Measurements from ENCODE around the gene TCF7L1.

DNA sequence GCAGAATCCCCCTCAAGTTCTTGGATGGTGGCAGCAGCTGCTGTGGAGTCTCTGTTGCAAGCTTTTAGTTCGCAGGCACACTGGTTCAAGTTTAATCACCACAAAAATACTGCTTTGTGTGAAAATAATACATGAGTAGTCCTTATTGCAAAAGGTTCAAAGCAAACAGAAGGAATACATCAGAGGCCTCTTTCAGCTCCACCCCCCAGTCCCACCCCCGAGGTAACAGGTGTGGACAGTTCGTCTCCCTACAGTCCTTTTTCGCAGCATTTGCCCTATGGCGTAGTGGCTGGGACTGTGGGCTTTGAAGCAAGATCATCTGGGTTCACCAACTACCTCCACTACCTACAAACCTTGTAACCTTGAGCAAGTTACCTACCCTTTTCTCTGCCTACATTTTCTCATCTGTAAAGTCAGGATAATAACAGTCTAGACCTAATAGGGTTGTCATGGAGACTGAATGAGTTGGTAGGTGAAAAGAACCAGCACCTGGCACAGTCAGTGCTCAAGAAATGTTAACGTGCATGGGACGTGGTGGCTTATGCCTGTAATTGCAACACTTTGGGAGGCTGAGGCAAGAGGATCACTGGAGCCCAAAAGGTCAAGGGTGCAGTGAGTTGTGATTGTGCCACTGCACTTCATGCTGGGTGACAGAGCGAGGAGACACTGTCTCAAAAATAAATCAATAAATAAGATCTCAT is 61.7 kb downstream of the TCF7L1 start:
- TF ChIP-seq, protein P1, sequence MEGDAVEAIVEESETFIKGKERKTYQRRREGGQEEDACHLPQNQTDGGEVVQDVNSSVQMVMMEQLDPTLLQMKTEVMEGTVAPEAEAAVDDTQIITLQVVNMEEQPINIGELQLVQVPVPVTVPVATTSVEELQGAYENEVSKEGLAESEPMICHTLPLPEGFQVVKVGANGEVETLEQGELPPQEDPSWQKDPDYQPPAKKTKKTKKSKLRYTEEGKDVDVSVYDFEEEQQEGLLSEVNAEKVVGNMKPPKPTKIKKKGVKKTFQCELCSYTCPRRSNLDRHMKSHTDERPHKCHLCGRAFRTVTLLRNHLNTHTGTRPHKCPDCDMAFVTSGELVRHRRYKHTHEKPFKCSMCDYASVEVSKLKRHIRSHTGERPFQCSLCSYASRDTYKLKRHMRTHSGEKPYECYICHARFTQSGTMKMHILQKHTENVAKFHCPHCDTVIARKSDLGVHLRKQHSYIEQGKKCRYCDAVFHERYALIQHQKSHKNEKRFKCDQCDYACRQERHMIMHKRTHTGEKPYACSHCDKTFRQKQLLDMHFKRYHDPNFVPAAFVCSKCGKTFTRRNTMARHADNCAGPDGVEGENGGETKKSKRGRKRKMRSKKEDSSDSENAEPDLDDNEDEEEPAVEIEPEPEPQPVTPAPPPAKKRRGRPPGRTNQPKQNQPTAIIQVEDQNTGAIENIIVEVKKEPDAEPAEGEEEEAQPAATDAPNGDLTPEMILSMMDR (IDR thresholded peaks at IDR 0.05), result no peak
- TF ChIP-seq, protein P2, sequence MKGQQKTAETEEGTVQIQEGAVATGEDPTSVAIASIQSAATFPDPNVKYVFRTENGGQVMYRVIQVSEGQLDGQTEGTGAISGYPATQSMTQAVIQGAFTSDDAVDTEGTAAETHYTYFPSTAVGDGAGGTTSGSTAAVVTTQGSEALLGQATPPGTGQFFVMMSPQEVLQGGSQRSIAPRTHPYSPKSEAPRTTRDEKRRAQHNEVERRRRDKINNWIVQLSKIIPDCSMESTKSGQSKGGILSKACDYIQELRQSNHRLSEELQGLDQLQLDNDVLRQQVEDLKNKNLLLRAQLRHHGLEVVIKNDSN (IDR thresholded peaks at IDR 0.05; ENCODE audit: borderline replicate concordance, low read depth), result no peak
- TF ChIP-seq EP300 (IDR thresholded peaks at IDR 0.05; ENCODE audit: borderline replicate concordance in 1 of 2, low read depth in 1 of 2, low read length in 1 of 2), result no peak

All from SK-N-SH (cell line).